SK-N-SH (cell line): ENCODE measurements around the gene FMN1.

Experiments used
- CTCF ChIP-seq: fragments of 200-600 bp; sonication (generic); IDR thresholded peaks from 2 replicates; pipeline ENCODE4 v1.6.1; 2017; ENCODE audit warnings: antibody characterized with exemption, mild to moderate bottlenecking, moderate library complexity
- EP300 ChIP-seq, 2 experiments: IDR thresholded peaks; 2 replicates each; pipeline versions ENCODE4 v1.4.0 to v1.6.1; 2012; ENCODE audit warnings: borderline replicate concordance in 1 of 2, low read depth in 1 of 2, low read length in 1 of 2
- EZH2phosphoT487 ChIP-seq: fragments of 200-600 bp; sonication (generic); IDR thresholded peaks from 2 replicates; pipeline ENCODE4 v1.6.1; 2017; ENCODE audit warnings: low read depth, mixed run types, mild to moderate bottlenecking, antibody characterized with exemption, moderate library complexity, borderline replicate concordance
- FOXM1 ChIP-seq: IDR thresholded peaks from 2 replicates; pipeline ENCODE4 v1.4.0; 2012; ENCODE audit warnings: low read depth, mild to moderate bottlenecking
- JUND ChIP-seq: IDR thresholded peaks from 2 replicates; pipeline ENCODE4 v1.4.0; 2012
- MAX ChIP-seq: IDR thresholded peaks from 2 replicates; pipeline ENCODE4 v1.4.0; 2012; ENCODE audit warnings: low read depth
- MEF2A ChIP-seq: IDR thresholded peaks from 2 replicates; pipeline ENCODE4 v1.4.0; 2012; ENCODE audit warnings: low read depth, borderline replicate concordance
- RXRA ChIP-seq: IDR thresholded peaks from 2 replicates; pipeline ENCODE4 v1.4.0; 2012; ENCODE audit warnings: low read depth, mild to moderate bottlenecking, borderline replicate concordance
- SMC3 ChIP-seq: IDR thresholded peaks from 2 replicates; pipeline ENCODE4 v1.6.1; 2012; ENCODE audit warnings: low read depth, low read length, improper control_type of control experiment
- USF1 ChIP-seq: IDR thresholded peaks from 2 replicates; pipeline ENCODE4 v1.4.0; 2012; ENCODE audit warnings: low read depth, borderline replicate concordance

- TF ChIP-seq USF1, result no peak
- TF ChIP-seq CTCF, result no peak
- TF ChIP-seq MAX, result 0 out of 2 replicates have a peak, but pooled peaks have one; percentile 16
- peak in 1 of 2 experiments; percentile 52; a peak in 1 of 4 replicates for TF ChIP-seq EP300 (IDR thresholded peaks at IDR 0.05; ENCODE audit: borderline replicate concordance in 1 of 2, low read depth in 1 of 2, low read length in 1 of 2)
- TF ChIP-seq EZH2phosphoT487, result no peak
- TF ChIP-seq SMC3, result no peak
- peak; percentile 86 for TF ChIP-seq JUND
- peak; percentile 16; the same call in 1 of the 2 replicates for TF ChIP-seq RXRA
- peak; percentile 88 for TF ChIP-seq MEF2A
- TF ChIP-seq FOXM1, result no peak
Measured at GRCh38 chr15:32870240-32871033, 324.1 kb downstream of the FMN1 start.
